Thoracic aorta endothelial cell (primary cell): ENCODE data around the gene MKX. TPM values are rescaled to one million over a fixed set of nuclear protein-coding genes. Genes with fewer than 3 reads are reported as not detected.

ENCODE experiments used
- small RNA-seq: library from RNA; depleted of rRNA; stranded (forward); fragments of <200 nt; gene quantifications from one replicate; pipeline ENCODE3, GENCODE V24; 2012
- total RNA-seq: library from RNA; depleted of rRNA; stranded (reverse); fragments of >200 nt; gene quantifications from 2 replicates; pipeline ENCODE4 v1.2.3, GENCODE V29; 2012

MKX gene, protein sequence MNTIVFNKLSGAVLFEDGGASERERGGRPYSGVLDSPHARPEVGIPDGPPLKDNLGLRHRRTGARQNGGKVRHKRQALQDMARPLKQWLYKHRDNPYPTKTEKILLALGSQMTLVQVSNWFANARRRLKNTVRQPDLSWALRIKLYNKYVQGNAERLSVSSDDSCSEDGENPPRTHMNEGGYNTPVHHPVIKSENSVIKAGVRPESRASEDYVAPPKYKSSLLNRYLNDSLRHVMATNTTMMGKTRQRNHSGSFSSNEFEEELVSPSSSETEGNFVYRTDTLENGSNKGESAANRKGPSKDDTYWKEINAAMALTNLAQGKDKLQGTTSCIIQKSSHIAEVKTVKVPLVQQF
- total RNA-seq, result not detected in 2 replicates

DNA sequence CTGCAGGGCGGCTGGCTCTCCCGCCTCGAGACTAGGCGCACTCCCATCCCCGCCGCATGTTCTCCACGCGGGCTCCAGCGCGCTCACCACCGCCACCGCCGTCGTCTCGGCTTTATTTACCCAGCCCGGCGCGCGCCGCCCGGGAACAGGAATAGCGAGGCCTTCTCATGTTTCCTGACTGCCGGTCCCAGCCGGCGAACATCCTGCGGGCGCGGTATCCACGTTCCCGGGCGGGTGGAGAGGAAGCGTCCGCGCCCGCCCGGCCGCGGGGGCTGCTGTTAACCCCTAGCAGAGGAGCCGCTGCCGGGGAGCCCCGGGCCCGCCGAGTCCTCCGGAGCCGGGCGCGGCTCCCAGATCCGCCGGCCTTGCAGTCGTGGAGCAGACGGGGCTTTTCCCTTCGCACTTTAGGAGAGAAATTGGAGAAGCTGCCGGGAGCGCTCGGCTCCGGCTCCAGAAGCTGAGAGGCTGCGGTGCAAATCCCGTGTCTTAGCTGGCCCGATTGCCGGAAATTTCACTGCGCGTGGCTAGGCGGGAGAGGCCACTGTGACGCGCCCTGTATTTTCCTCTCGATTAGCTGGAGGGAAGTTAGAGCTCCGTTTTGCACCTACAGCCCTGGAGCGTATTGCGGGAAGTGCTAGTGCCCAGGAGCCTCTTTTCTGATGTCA, at the start of gene MKX:
Gene MKX (minus strand): TSS at position 88 of the 665 bp plus-strand sequence. CDS start 2,404 bp downstream, outside the sequence.

Small RNA genes within 50 kb of the gene (small RNA-seq; reads per million reads assigned to genes)
- not detected for gene RN7SKP132

Other genes starting within 250 kb of the MKX start
- gene RAB18, start 241.5 kb downstream of the MKX start, total RNA-seq, result 60.5 and 72.9 TPM in 2 replicates